K562 (cell line): ENCODE measurements around the gene ABLIM1. TPM values are rescaled to one million over a fixed set of nuclear protein-coding genes. Genes with fewer than 3 reads are reported as not detected.

Experiments used
- ATAC-seq: fragments of 200-7000 bp; cut with Tn5 transposase; 3 replicates; pipeline ENCODE4 v1.9.1; 2020; ENCODE audit warnings: moderate library complexity
- BruUV-seq: library from RNA; stranded (reverse); fragments of 400-500 nt; replicated peaks from 2 replicates; lab custom pipeline; 2021; lab: Mats Ljungman, UMichigan
- CTCF ChIA-PET: fragments of 300-600 bp; formaldehyde crosslinking; extraction: SDS; loops from one replicate; lab custom pipeline; 2021; ENCODE audit warnings: low intra/inter-chr PET ratio; lab: Yijun Ruan, JAX
- POLR2A ChIA-PET: fragments of 300-600, 350-650 bp; sonication (Branson Sonifier 250); formaldehyde crosslinking; extraction: SDS; loops from one replicate; lab custom pipeline; 2021; ENCODE audit warnings: antibody characterized with exemption, inconsistent platforms; lab: Yijun Ruan, JAX
- DNase-seq, 4 experiments: peaks; one replicate each; pipeline versions ENCODE4 v3.0.0 to v3.0.0-alpha.2; 2011 to 2018; ENCODE audit warnings: low spot score in 3 of 4, mixed read lengths in 3 of 4; ENCODE audit errors: extremely low read depth in 1 of 4
- FAIRE-seq: peaks from 2 replicates; lab custom pipeline; 2011; peaks lifted over from hg19 to GRCh38; lab: Jason Lieb, UNC
- H2AFZ ChIP-seq: 2 replicates; pipeline ENCODE4 v1.6.0; 2011; ENCODE audit warnings: low read depth, low read length, control low read depth, inconsistent platforms
- H3K27ac ChIP-seq: fragments of 200-600 bp; 3 replicates; pipeline ENCODE4 v1.8.0; 2011; ENCODE audit warnings: low read depth, mild to moderate bottlenecking, control low read depth, inconsistent platforms, low read length, moderate library complexity, mixed read lengths; ENCODE audit errors: extremely low read depth
- H3K27me3 ChIP-seq, 2 experiments: fragments of 300-600 bp in 1 of 2; 2 replicates in 1 of 2; 3 replicates in 1 of 2; pipeline versions ENCODE4 v1.6.0 to v1.8.0; 2011; ENCODE audit warnings: inconsistent platforms in 2 of 2, low read length in 2 of 2, mild to moderate bottlenecking in 1 of 2, mixed read lengths in 1 of 2, moderate library complexity in 1 of 2; ENCODE audit not compliant: control insufficient read depth in 2 of 2, insufficient read depth in 2 of 2
- H3K36me3 ChIP-seq: fragments of 300-600 bp; 3 replicates; pipeline ENCODE4 v1.8.0; 2011; ENCODE audit warnings: mild to moderate bottlenecking, low read length, inconsistent platforms; ENCODE audit not compliant: control insufficient read depth, insufficient read depth
- H3K4me1 ChIP-seq, 2 experiments: fragments of 200-600 bp in 1 of 2; replicated peaks in 1 of 2; 2 replicates in 1 of 2; 3 replicates in 1 of 2; pipeline versions ENCODE4 v1.5.1 to v1.8.0; 2011; ENCODE audit warnings: inconsistent platforms in 2 of 2, low read length in 2 of 2, mild to moderate bottlenecking in 1 of 2, mixed read lengths in 1 of 2, moderate library complexity in 1 of 2; ENCODE audit not compliant: control insufficient read depth in 2 of 2, insufficient read depth in 2 of 2
- H3K4me2 ChIP-seq: 2 replicates; pipeline ENCODE4 v1.6.1; 2011; ENCODE audit warnings: low read length, control low read depth, inconsistent platforms, mixed read lengths; ENCODE audit not compliant: insufficient read depth
- H3K4me3 ChIP-seq: fragments of 200-600 bp; sonication (generic), shearing (Covaris generic); 2 replicates; pipeline ENCODE4 v1.5.1; 2016; ENCODE audit warnings: control low read depth, inconsistent platforms
- H3K79me2 ChIP-seq: fragments of 200-600 bp; 3 replicates; pipeline ENCODE4 v1.8.0; 2011; ENCODE audit warnings: low read length, inconsistent platforms; ENCODE audit not compliant: control insufficient read depth, insufficient read depth
- H3K9ac ChIP-seq, 2 experiments: 2 replicates each; pipeline versions ENCODE4 v1.6.0 to v1.6.1; 2011; ENCODE audit warnings: low read depth in 2 of 2, low read length in 2 of 2, control low read depth in 1 of 2, inconsistent platforms in 1 of 2, mild to moderate bottlenecking in 1 of 2, mixed read lengths in 1 of 2; ENCODE audit not compliant: insufficient read depth in 1 of 2
- H3K9me1 ChIP-seq: one replicate; pipeline ENCODE4 v1.6.0; 2011; ENCODE audit warnings: inconsistent platforms, mild to moderate bottlenecking, low read length, moderate library complexity; ENCODE audit not compliant: control insufficient read depth, insufficient read depth
- H3K9me3 ChIP-seq: replicated peaks from 2 replicates; pipeline ENCODE4 v1.5.1; 2011; ENCODE audit warnings: low read depth, low read length, inconsistent platforms; ENCODE audit not compliant: control insufficient read depth, insufficient read depth
- H4K20me1 ChIP-seq: replicated peaks from 2 replicates; pipeline ENCODE4 v1.6.1; 2011; ENCODE audit warnings: low read length, inconsistent platforms, mixed read lengths; ENCODE audit not compliant: control insufficient read depth, insufficient read depth
- BRF1 ChIP-seq: IDR thresholded peaks from 3 replicates; pipeline ENCODE4 v1.6.1; 2011; ENCODE audit warnings: borderline replicate concordance, mild to moderate bottlenecking; ENCODE audit not compliant: insufficient read length; ENCODE audit errors: extremely low read depth
- CXXC5 ChIP-seq: fragments of 250-450 bp; sonication (Bioruptor Pico); IDR thresholded peaks from 2 replicates; pipeline ENCODE4 v1.8.0; 2022; ENCODE audit warnings: inconsistent platforms, mild to moderate bottlenecking, moderate library complexity
- FOXJ3 ChIP-seq: sonication (generic); formaldehyde crosslinking; IDR thresholded peaks from 2 replicates; pipeline ENCODE4 v1.4.0; 2020; ENCODE audit warnings: mild to moderate bottlenecking, missing genetic modification reagents
- TEAD2 ChIP-seq: fragments of 450-650 bp; IDR thresholded peaks from 2 replicates; pipeline ENCODE4 v1.6.1; 2016; ENCODE audit warnings: missing genetic modification characterization, control low read depth, missing compliant biosample characterization
- ZNF212 ChIP-seq: fragments of 450-650 bp; formaldehyde crosslinking; IDR thresholded peaks from 2 replicates; pipeline ENCODE4 v1.4.0; 2020; ENCODE audit warnings: mild to moderate bottlenecking
- WGBS: fragments of 100-300 bp; shearing (Covaris generic); methylation state at CpG from one replicate; pipeline ENCODE4 v1.1.6; 2016; ENCODE audit warnings: low coverage, mixed read lengths; ENCODE audit not compliant: insufficient coverage; ENCODE audit errors: missing lambda C conversion rate; 5-methylcytosine and 5-hydroxymethylcytosine counted together
- in situ Hi-C: fragments of 300-500 bp; cut with MboI; formaldehyde crosslinking; loops from 4 replicates; pipeline ENCODE4 v1.15.0; 2018; ENCODE audit warnings: inconsistent platforms, mixed read lengths
- intact Hi-C: fragments of 100-400 bp; cut with micrococcal nuclease; formaldehyde crosslinking; loops from 2 replicates; pipeline ENCODE4 v1.14.2; 2022
- polyA plus RNA-seq, 8 experiments: library from polyadenylated mRNA; depleted of rRNA in 4 of 8; stranded (reverse) in 5 of 8; unstranded in 3 of 8; fragments of >200 nt; fragmentation: Nextera tagmentation in 2 of 8; fragmentation: Illumina TruSeq in 1 of 8; extraction: Ambion mirVana in 2 of 8; extraction: Trizol in 1 of 8; gene quantifications; 2 replicates each; pipeline versions ENCODE4 v1.2.1 to v1.2.3, GENCODE V29; 2011 to 2014; ENCODE audit warnings: inconsistent platforms in 1 of 8, missing spikeins in 1 of 8
- total RNA-seq, 7 experiments: library from RNA; depleted of rRNA in 6 of 7; stranded (reverse); fragments of >200 nt in 6 of 7; fragmentation: Illumina TruSeq in 2 of 7; extraction: Trizol in 2 of 7; gene quantifications; 2 replicates each; pipeline versions ENCODE4 v1.2.1 to v1.2.3, GENCODE V29; 2011 to 2021; ENCODE audit warnings: low replicate concordance in 1 of 7
- TF ChIP-seq, protein P1 (sequence below): fragments of 200-600 bp; sonication (generic); IDR thresholded peaks from one replicate; pipeline ENCODE4 v1.6.1; 2012; ENCODE audit warnings: mild to moderate bottlenecking, low read depth, low read length, inconsistent platforms

ABLIM1 gene
- total and polyA plus RNA-seq, 9 of the 15 experiments (the other 6 are each of a cell fraction or from before 2014, with no cell fraction given), result 0.07 to 0.49 (median 0.14) TPM; not detected in 6

DNA sequence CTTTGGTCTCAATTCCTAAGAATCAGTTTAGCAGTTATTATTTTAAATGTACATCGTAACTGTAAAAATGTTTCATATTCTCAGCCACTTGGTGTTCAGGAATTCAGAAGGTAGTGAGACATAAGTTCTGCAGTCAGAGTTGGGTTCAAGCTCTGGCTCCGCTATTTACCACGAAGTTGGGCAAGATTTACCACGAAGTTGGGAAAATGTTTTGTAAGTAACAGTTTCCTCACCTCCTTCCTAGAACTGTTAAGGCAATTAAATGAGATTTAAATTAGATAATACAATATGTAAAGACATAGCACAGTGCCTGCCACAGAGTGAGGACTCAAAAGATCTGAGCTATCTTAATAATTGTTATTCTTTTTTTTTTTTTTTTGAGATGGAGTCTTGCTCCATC is 16.3 kb upstream of the ABLIM1 start:
- H3K9ac ChIP-seq, result no peak overlapping the region
- ATAC-seq, result no peak
- no peaks in the 10 kb centered on the region for H3K4me1 ChIP-seq
- in situ Hi-C loops (no loop called here), intact Hi-C loops (no loop called here)
- no peaks in the 10 kb centered on the region for H3K9me1 ChIP-seq
- TF ChIP-seq ZNF212 (CRISPR knock-in tag) (no peak), TEAD2 (tag) (no peak), CXXC5 (no peak)
- ChIA-PET POLR2A (no interaction called here), CTCF (no interaction called here)
- 0% methylated on average over 4 of the region's 4 CpGs for WGBS
- no peak for DNase-seq
- no peaks in the 10 kb centered on the region for H3K9me3 ChIP-seq
- FAIRE-seq, result no peak
- no peak overlapping the region for H3K4me2 ChIP-seq
- no peaks in the 10 kb centered on the region for H3K27me3 ChIP-seq
- no peak overlapping the region for H2AFZ ChIP-seq
- H3K27ac ChIP-seq, result no peak overlapping the region
- H4K20me1 ChIP-seq, result no peaks in the 10 kb centered on the region
- no peaks in the 10 kb centered on the region for H3K36me3 ChIP-seq
- no TSS peak for BruUV-seq
- H3K4me3 ChIP-seq, result no peak overlapping the region
- H3K79me2 ChIP-seq, result no peaks in the 10 kb centered on the region

DNA sequence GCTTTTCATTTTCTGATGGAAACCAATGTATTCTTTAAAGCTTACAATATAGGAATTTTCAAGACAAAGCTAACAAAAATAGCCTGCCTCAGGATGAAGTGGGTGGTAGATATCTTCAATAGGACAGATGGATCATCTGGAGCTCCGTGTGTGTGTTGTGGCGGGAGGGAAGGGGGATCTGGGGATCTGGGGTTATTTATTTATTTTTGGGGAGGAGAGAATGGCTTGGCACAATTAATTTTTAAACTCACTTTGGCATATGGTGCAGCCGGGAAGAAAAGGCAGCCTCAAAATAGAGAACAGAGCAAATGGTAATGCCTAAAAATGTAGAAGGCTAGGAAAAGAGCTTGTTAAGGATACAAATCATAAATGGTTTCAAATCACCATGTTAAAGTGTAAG is 11.6 kb upstream of the ABLIM1 start:
- BruUV-seq, result no TSS peak
- Histone ChIP-seq H3K27ac (no peak overlapping the region), H2AFZ (no peak overlapping the region), H3K9ac (no peak overlapping the region), H3K4me1 (no peaks in the 10 kb centered on the region), H3K36me3 (no peaks in the 10 kb centered on the region), H3K9me1 (no peaks in the 10 kb centered on the region), H3K4me2 (no peak overlapping the region), H3K79me2 (no peaks in the 10 kb centered on the region), H4K20me1 (no peaks in the 10 kb centered on the region), H3K9me3 (no peaks in the 10 kb centered on the region), H3K27me3 (no peaks in the 10 kb centered on the region), H3K4me3 (no peak overlapping the region)
- ChIA-PET POLR2A (no interaction called here), CTCF (no interaction called here)
- in situ Hi-C loops (no loop called here), intact Hi-C loops (no loop called here)
- 0% methylated on average over 3 of the region's 3 CpGs for WGBS
- ATAC-seq (no peak), FAIRE-seq (no peak), DNase-seq (no peak)
- TF ChIP-seq, protein P1, sequence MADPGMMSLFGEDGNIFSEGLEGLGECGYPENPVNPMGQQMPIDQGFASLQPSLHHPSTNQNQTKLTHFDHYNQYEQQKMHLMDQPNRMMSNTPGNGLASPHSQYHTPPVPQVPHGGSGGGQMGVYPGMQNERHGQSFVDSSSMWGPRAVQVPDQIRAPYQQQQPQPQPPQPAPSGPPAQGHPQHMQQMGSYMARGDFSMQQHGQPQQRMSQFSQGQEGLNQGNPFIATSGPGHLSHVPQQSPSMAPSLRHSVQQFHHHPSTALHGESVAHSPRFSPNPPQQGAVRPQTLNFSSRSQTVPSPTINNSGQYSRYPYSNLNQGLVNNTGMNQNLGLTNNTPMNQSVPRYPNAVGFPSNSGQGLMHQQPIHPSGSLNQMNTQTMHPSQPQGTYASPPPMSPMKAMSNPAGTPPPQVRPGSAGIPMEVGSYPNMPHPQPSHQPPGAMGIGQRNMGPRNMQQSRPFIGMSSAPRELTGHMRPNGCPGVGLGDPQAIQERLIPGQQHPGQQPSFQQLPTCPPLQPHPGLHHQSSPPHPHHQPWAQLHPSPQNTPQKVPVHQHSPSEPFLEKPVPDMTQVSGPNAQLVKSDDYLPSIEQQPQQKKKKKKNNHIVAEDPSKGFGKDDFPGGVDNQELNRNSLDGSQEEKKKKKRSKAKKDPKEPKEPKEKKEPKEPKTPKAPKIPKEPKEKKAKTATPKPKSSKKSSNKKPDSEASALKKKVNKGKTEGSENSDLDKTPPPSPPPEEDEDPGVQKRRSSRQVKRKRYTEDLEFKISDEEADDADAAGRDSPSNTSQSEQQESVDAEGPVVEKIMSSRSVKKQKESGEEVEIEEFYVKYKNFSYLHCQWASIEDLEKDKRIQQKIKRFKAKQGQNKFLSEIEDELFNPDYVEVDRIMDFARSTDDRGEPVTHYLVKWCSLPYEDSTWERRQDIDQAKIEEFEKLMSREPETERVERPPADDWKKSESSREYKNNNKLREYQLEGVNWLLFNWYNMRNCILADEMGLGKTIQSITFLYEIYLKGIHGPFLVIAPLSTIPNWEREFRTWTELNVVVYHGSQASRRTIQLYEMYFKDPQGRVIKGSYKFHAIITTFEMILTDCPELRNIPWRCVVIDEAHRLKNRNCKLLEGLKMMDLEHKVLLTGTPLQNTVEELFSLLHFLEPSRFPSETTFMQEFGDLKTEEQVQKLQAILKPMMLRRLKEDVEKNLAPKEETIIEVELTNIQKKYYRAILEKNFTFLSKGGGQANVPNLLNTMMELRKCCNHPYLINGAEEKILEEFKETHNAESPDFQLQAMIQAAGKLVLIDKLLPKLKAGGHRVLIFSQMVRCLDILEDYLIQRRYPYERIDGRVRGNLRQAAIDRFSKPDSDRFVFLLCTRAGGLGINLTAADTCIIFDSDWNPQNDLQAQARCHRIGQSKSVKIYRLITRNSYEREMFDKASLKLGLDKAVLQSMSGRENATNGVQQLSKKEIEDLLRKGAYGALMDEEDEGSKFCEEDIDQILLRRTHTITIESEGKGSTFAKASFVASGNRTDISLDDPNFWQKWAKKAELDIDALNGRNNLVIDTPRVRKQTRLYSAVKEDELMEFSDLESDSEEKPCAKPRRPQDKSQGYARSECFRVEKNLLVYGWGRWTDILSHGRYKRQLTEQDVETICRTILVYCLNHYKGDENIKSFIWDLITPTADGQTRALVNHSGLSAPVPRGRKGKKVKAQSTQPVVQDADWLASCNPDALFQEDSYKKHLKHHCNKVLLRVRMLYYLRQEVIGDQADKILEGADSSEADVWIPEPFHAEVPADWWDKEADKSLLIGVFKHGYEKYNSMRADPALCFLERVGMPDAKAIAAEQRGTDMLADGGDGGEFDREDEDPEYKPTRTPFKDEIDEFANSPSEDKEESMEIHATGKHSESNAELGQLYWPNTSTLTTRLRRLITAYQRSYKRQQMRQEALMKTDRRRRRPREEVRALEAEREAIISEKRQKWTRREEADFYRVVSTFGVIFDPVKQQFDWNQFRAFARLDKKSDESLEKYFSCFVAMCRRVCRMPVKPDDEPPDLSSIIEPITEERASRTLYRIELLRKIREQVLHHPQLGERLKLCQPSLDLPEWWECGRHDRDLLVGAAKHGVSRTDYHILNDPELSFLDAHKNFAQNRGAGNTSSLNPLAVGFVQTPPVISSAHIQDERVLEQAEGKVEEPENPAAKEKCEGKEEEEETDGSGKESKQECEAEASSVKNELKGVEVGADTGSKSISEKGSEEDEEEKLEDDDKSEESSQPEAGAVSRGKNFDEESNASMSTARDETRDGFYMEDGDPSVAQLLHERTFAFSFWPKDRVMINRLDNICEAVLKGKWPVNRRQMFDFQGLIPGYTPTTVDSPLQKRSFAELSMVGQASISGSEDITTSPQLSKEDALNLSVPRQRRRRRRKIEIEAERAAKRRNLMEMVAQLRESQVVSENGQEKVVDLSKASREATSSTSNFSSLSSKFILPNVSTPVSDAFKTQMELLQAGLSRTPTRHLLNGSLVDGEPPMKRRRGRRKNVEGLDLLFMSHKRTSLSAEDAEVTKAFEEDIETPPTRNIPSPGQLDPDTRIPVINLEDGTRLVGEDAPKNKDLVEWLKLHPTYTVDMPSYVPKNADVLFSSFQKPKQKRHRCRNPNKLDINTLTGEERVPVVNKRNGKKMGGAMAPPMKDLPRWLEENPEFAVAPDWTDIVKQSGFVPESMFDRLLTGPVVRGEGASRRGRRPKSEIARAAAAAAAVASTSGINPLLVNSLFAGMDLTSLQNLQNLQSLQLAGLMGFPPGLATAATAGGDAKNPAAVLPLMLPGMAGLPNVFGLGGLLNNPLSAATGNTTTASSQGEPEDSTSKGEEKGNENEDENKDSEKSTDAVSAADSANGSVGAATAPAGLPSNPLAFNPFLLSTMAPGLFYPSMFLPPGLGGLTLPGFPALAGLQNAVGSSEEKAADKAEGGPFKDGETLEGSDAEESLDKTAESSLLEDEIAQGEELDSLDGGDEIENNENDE, result no peak
- no peak for TF ChIP-seq BRF1
- TF ChIP-seq FOXJ3, result no peak
